H1 (cell line): ENCODE results near the gene OSBPL6. TPM values are rescaled to one million over a fixed set of nuclear protein-coding genes. Genes with fewer than 3 reads are reported as not detected.

ENCODE experiments used
- CTCF ChIA-PET: fragments of 300-600 bp; sonication (Branson Sonifier 250); formaldehyde crosslinking; loops from one replicate; lab custom pipeline; 2021; ENCODE audit not compliant: partially characterized antibody; lab: Charles Lee
- POLR2A ChIA-PET: fragments of 300-600 bp; sonication (Branson Sonifier 250); formaldehyde crosslinking; loops from one replicate; lab custom pipeline; 2021; ENCODE audit warnings: inconsistent platforms; ENCODE audit not compliant: partially characterized antibody; lab: Charles Lee
- DNase-seq, 2 experiments: peaks; one replicate each; pipeline versions ENCODE4 v3.0.0 to v3.0.0-alpha.2; 2010 to 2022; ENCODE audit warnings: low spot score in 2 of 2, low read depth in 1 of 2, mixed read lengths in 1 of 2
- FAIRE-seq: peaks from 2 replicates; lab custom pipeline; 2011; peaks lifted over from hg19 to GRCh38; lab: Jason Lieb, UNC
- H2AFZ ChIP-seq: 2 replicates; pipeline ENCODE4 v1.8.1; 2012; ENCODE audit warnings: low read length, inconsistent platforms
- H2AK5ac ChIP-seq: 2 replicates; pipeline ENCODE4 v1.6.1; 2013; ENCODE audit warnings: low read depth, low read length
- H2BK120ac ChIP-seq: replicated peaks from 2 replicates; pipeline ENCODE3; 2013; ENCODE audit warnings: low read depth, low read length, inconsistent platforms
- H2BK12ac ChIP-seq: 2 replicates; pipeline ENCODE4 v1.6.1; 2013; ENCODE audit warnings: low read depth, low read length
- H2BK15ac ChIP-seq: 2 replicates; pipeline ENCODE4 v1.6.1; 2013; ENCODE audit warnings: low read length
- H2BK20ac ChIP-seq: 2 replicates; pipeline ENCODE4 v1.6.1; 2013; ENCODE audit warnings: low read length
- H2BK5ac ChIP-seq: 2 replicates; pipeline ENCODE4 v1.6.1; 2013; ENCODE audit warnings: low read depth, low read length
- H3K14ac ChIP-seq: 2 replicates; pipeline ENCODE4 v1.6.1; 2013; ENCODE audit warnings: inconsistent platforms; ENCODE audit not compliant: insufficient read length
- H3K18ac ChIP-seq: 2 replicates; pipeline ENCODE4 v1.6.1; 2013; ENCODE audit warnings: low read length; ENCODE audit errors: extremely low read depth
- H3K23ac ChIP-seq: 2 replicates; pipeline ENCODE4 v1.6.1; 2013; ENCODE audit warnings: inconsistent platforms; ENCODE audit not compliant: insufficient read length
- H3K23me2 ChIP-seq: 2 replicates; pipeline ENCODE4 v1.6.1; 2013; ENCODE audit warnings: low read depth, low read length
- H3K27ac ChIP-seq: 2 replicates; pipeline ENCODE4 v1.6.1; 2011; ENCODE audit warnings: low read depth, low read length, inconsistent platforms
- H3K27me3 ChIP-seq, 4 experiments: replicated peaks in 1 of 4; 1 replicate in 1 of 4; 2 replicates in 3 of 4; pipeline versions ENCODE4 v1.6.1 to v1.8.1; 2011 to 2013; ENCODE audit warnings: low read length in 3 of 4, mild to moderate bottlenecking in 3 of 4, inconsistent platforms in 2 of 4, mixed read lengths in 2 of 4, moderate library complexity in 1 of 4; ENCODE audit not compliant: control insufficient read depth in 3 of 4, insufficient read depth in 3 of 4; ENCODE audit errors: extremely low read depth in 1 of 4
- H3K36me3 ChIP-seq, 4 experiments: 2 replicates each; pipeline versions ENCODE4 v1.6.1 to v1.8.1; 2011 to 2013; ENCODE audit warnings: mild to moderate bottlenecking in 4 of 4, low read length in 3 of 4, moderate library complexity in 2 of 4, control low read depth in 1 of 4, inconsistent platforms in 1 of 4; ENCODE audit not compliant: insufficient read depth in 4 of 4, control insufficient read depth in 2 of 4
- H3K4ac ChIP-seq: replicated peaks from 2 replicates; pipeline ENCODE3; 2013; ENCODE audit warnings: low read length, low read depth, mixed read lengths, inconsistent platforms; ENCODE audit not compliant: insufficient read length
- H3K4me1 ChIP-seq, 4 experiments: replicated peaks in 1 of 4; 1 replicate in 1 of 4; 2 replicates in 3 of 4; pipeline versions ENCODE4 v1.6.1 to v1.8.1; 2011 to 2013; ENCODE audit warnings: low read length in 3 of 4, inconsistent platforms in 2 of 4, mixed read lengths in 1 of 4; ENCODE audit not compliant: insufficient read depth in 4 of 4, control insufficient read depth in 3 of 4
- H3K4me2 ChIP-seq, 2 experiments: 2 replicates each; pipeline versions ENCODE4 v1.6.1 to v1.8.1; 2011 to 2013; ENCODE audit warnings: low read depth in 2 of 2, low read length in 2 of 2, control low read depth in 1 of 2, inconsistent platforms in 1 of 2, mild to moderate bottlenecking in 1 of 2; ENCODE audit not compliant: insufficient read depth in 1 of 2
- H3K4me3 ChIP-seq, 4 experiments: fragments of 200-600, 300-600 bp in 1 of 4; sonication (generic), shearing (Covaris generic), sonication (Bioruptor Twin) in 1 of 4; 2 replicates each; pipeline versions ENCODE4 v1.5.1 to v1.8.1; 2011 to 2016; ENCODE audit warnings: low read length in 4 of 4, low read depth in 3 of 4, control low read depth in 2 of 4, inconsistent platforms in 2 of 4, mild to moderate bottlenecking in 2 of 4, mixed read lengths in 1 of 4, moderate library complexity in 1 of 4; ENCODE audit not compliant: insufficient read depth in 2 of 4; ENCODE audit errors: extremely low read depth in 1 of 4
- H3K56ac ChIP-seq: replicated peaks from 2 replicates; pipeline ENCODE3; 2013; ENCODE audit warnings: low read depth, mild to moderate bottlenecking, mixed read lengths, low read length, inconsistent platforms; ENCODE audit not compliant: insufficient read length
- H3K79me1 ChIP-seq: 2 replicates; pipeline ENCODE4 v1.6.1; 2013; ENCODE audit warnings: low read depth, low read length, control low read depth
- H3K79me2 ChIP-seq, 2 experiments: 2 replicates each; pipeline versions ENCODE4 v1.6.1 to v1.8.1; 2012 to 2013; ENCODE audit warnings: low read length in 2 of 2, mild to moderate bottlenecking in 2 of 2, inconsistent platforms in 1 of 2; ENCODE audit not compliant: insufficient read depth in 2 of 2, control insufficient read depth in 1 of 2
- H3K9ac ChIP-seq, 4 experiments: replicated peaks in 1 of 4; 1 replicate in 1 of 4; 2 replicates in 3 of 4; pipeline versions ENCODE4 v1.6.1 to v1.8.1; 2011 to 2013; ENCODE audit warnings: low read depth in 3 of 4, low read length in 3 of 4, control low read depth in 2 of 4, mild to moderate bottlenecking in 2 of 4, moderate library complexity in 2 of 4, inconsistent platforms in 1 of 4; ENCODE audit errors: extremely low read depth in 1 of 4
- H3K9me3 ChIP-seq, 2 experiments: 2 replicates each; pipeline versions ENCODE4 v1.6.1 to v1.8.1; 2012 to 2013; ENCODE audit warnings: mild to moderate bottlenecking in 2 of 2, moderate library complexity in 2 of 2, control low read depth in 1 of 2, inconsistent platforms in 1 of 2, low read depth in 1 of 2, low read length in 1 of 2, mixed read lengths in 1 of 2; ENCODE audit not compliant: insufficient read depth in 2 of 2
- H4K20me1 ChIP-seq, 2 experiments: replicated peaks in 1 of 2; 2 replicates each; pipeline versions ENCODE3 to v1.8.1; 2011 to 2013; ENCODE audit warnings: inconsistent platforms in 2 of 2, low read length in 2 of 2, mild to moderate bottlenecking in 1 of 2; ENCODE audit not compliant: insufficient read depth in 2 of 2, control insufficient read depth in 1 of 2
- H4K5ac ChIP-seq: 2 replicates; pipeline ENCODE4 v1.6.1; 2013; ENCODE audit warnings: low read length, low read depth, mixed read lengths, inconsistent platforms; ENCODE audit not compliant: insufficient read length
- H4K8ac ChIP-seq: 2 replicates; pipeline ENCODE4 v1.8.0; 2013; ENCODE audit warnings: mild to moderate bottlenecking, moderate library complexity, low read length, inconsistent platforms; ENCODE audit not compliant: insufficient read depth; ENCODE audit errors: extremely low read depth
- H4K91ac ChIP-seq: replicated peaks from 2 replicates; pipeline ENCODE3; 2013; ENCODE audit warnings: low read length, mixed read lengths, inconsistent platforms; ENCODE audit not compliant: insufficient read length
- BRCA1 ChIP-seq: IDR thresholded peaks from 2 replicates; pipeline ENCODE4 v1.6.1; 2012; ENCODE audit warnings: low read depth, low read length, improper control_type of control experiment
- CHD1 ChIP-seq: IDR thresholded peaks from 2 replicates; pipeline ENCODE4 v1.6.1; 2012; ENCODE audit warnings: low read depth, low read length, improper control_type of control experiment
- CTBP2 ChIP-seq: IDR thresholded peaks from 2 replicates; pipeline ENCODE4 v1.7.0; 2011; ENCODE audit warnings: borderline replicate concordance, mild to moderate bottlenecking, moderate library complexity, mixed read lengths, low read length; ENCODE audit not compliant: insufficient read depth, insufficient read length
- MAX ChIP-seq: IDR thresholded peaks from 2 replicates; pipeline ENCODE4 v1.6.1; 2012; ENCODE audit warnings: inconsistent platforms
- PHF8 ChIP-seq: fragments of 200-600 bp; sonication (generic); conservative IDR thresholded peaks from 2 replicates; pipeline ENCODE4 v1.7.1; 2012; ENCODE audit warnings: low read depth, mild to moderate bottlenecking, inconsistent platforms, low read length, moderate library complexity
- RAD21 ChIP-seq, 2 experiments: IDR thresholded peaks in 1 of 2; conservative IDR thresholded peaks in 1 of 2; 2 replicates each; pipeline ENCODE4 v1.6.1; 2011; ENCODE audit warnings: low read depth in 2 of 2, low read length in 2 of 2, improper control_type of control experiment in 1 of 2, inconsistent platforms in 1 of 2, mild to moderate bottlenecking in 1 of 2, moderate library complexity in 1 of 2
- RFX5 ChIP-seq: IDR thresholded peaks from 2 replicates; pipeline ENCODE4 v1.6.1; 2011; ENCODE audit warnings: low read depth, low read length, improper control_type of control experiment, borderline replicate concordance
- SAP30 ChIP-seq: fragments of 300-600 bp; sonication (generic); IDR thresholded peaks from 2 replicates; pipeline ENCODE4 v1.7.1; 2012; ENCODE audit warnings: low read length, moderate library complexity, mild to moderate bottlenecking, inconsistent platforms; ENCODE audit not compliant: insufficient read depth, insufficient replicate concordance
- SIX5 ChIP-seq: IDR thresholded peaks from 2 replicates; pipeline ENCODE4 v1.6.1; 2011; ENCODE audit warnings: mild to moderate bottlenecking, low read depth, low read length
- SP1 ChIP-seq: IDR thresholded peaks from 2 replicates; pipeline ENCODE4 v1.6.1; 2011; ENCODE audit warnings: low read depth, low read length
- TCF12 ChIP-seq: IDR thresholded peaks from 2 replicates; pipeline ENCODE4 v1.6.1; 2011; ENCODE audit warnings: low read depth, mild to moderate bottlenecking, low read length
- WGBS, 2 experiments: shearing (Covaris generic) in 1 of 2; methylation state at CpG; one replicate each; pipeline versions ENCODE4 v1.1.6 to v1.1.7; 2013 to 2015; ENCODE audit warnings: low lambda C conversion rate in 2 of 2, mixed read lengths in 2 of 2, inconsistent platforms in 1 of 2, low coverage in 1 of 2, missing lambda C conversion rate in 1 of 2; ENCODE audit not compliant: insufficient replicate concordance in 2 of 2, insufficient coverage in 1 of 2, insufficient read length in 1 of 2; ENCODE audit errors: extremely low coverage in 1 of 2, missing lambda C conversion rate in 1 of 2; 5-methylcytosine and 5-hydroxymethylcytosine counted together
- polyA plus RNA-seq, 7 experiments: library from polyadenylated mRNA; depleted of rRNA in 3 of 7; stranded (reverse) in 5 of 7; unstranded in 2 of 7; fragments of >200 nt in 5 of 7; fragments of 200-250 nt in 2 of 7; gene quantifications; 1 replicate in 5 of 7; 2 replicates in 1 of 7; 4 replicates in 1 of 7; pipeline versions ENCODE4 v1.2.1 to v1.2.3, GENCODE V29; 2011 to 2013; ENCODE audit warnings: missing spikeins in 2 of 7, mixed read lengths in 2 of 7
- total RNA-seq: library from RNA; stranded (reverse); fragmentation: NEBNext Ultra II Directional; extraction: Animal tissue kit (Norgen Biotek cat#: 25700); gene quantifications from 2 replicates; pipeline ENCODE4 v1.2.1, GENCODE V29; 2021

The OSBPL6 gene
- total and polyA plus RNA-seq, 2 of the 8 experiments (the other 6 are each of a cell fraction or from before 2014, with no cell fraction given) = 1.7 to 5.6 TPM

GRCh38 chr2:178320011-178320585 lies 125.8 kb downstream of the OSBPL6 start:
- POLR2A ChIA-PET = no interaction called here

More at GRCh38 chr2:178320011-178320585, 125.8 kb downstream of the OSBPL6 start:
- no peak overlapping the region for H2BK12ac ChIP-seq
- no peak overlapping the region for H3K23ac ChIP-seq
- no peak overlapping the region for H3K4ac ChIP-seq
- H2AFZ ChIP-seq = no peak overlapping the region
- no peak overlapping the region for H3K4me2 ChIP-seq
- no peak overlapping the region for H2BK5ac ChIP-seq
- no peak overlapping the region for H3K9ac ChIP-seq
- H3K18ac ChIP-seq = no peak overlapping the region
- no peaks in the 10 kb centered on the region for H3K4me1 ChIP-seq
- H3K36me3 ChIP-seq = no peaks in the 10 kb centered on the region
- DNase-seq = no peak
- H2AK5ac ChIP-seq = no peak overlapping the region
- no peaks in the 10 kb centered on the region for H4K20me1 ChIP-seq
- H3K4me3 ChIP-seq = no peak overlapping the region
- no peak overlapping the region for H2BK120ac ChIP-seq
- H2BK15ac ChIP-seq = no peak overlapping the region
- 95% methylated on average over 4 of the region's 4 CpGs; no CpG with 5 or more reads in 1 of the 2 experiments for WGBS, 2 experiments
- H3K27me3 ChIP-seq = no peaks in the 10 kb centered on the region
- no peak overlapping the region for H3K14ac ChIP-seq
- no peak overlapping the region for H3K27ac ChIP-seq
- H4K91ac ChIP-seq = no peak overlapping the region
- no peak overlapping the region for H3K56ac ChIP-seq
- no peak overlapping the region for H4K8ac ChIP-seq
- no peak for FAIRE-seq
- H2BK20ac ChIP-seq = no peak overlapping the region
- H3K79me2 ChIP-seq = no peaks in the 10 kb centered on the region
- CTCF ChIA-PET = interaction anchor here (0.9 to 2.8 kb wide), 8 partner anchors 9 to 95 kb away, joined by 3 to 12 read pairs (median 4); no protein-coding TSS in a partner anchor
- no peak overlapping the region for H4K5ac ChIP-seq
- no peaks in the 10 kb centered on the region for H3K9me3 ChIP-seq
- TF ChIP-seq PHF8 (no peak), BRCA1 (no peak), SIX5 (no peak), SAP30 (no peak), SP1 (no peak), CTBP2 (no peak), RFX5 (no peak), CHD1 (no peak), RAD21 (IDR thresholded peaks at IDR 0.05 in 1 of 2, conservative IDR thresholded peaks at IDR 0.05 in 1 of 2; ENCODE audit: low read depth in 2 of 2, low read length in 2 of 2) (no peak), MAX (no peak), TCF12 (no peak)
- no peaks in the 10 kb centered on the region for H3K23me2 ChIP-seq
- no peaks in the 10 kb centered on the region for H3K79me1 ChIP-seq
